Left lobe of liver (tissue), 2 donors: ENCODE results near the gene MPZL3. TPM values are rescaled to one million over a fixed set of nuclear protein-coding genes. Genes with fewer than 3 reads are reported as not detected.

Experiments
- ATAC-seq: fragments of 200-7000 bp; cut with Tn5 transposase; one replicate; pipeline ENCODE4 v1.9.1; 2020; ENCODE audit warnings: mild to moderate bottlenecking, moderate library complexity
- DNase-seq: peaks from one replicate; pipeline ENCODE4 v3.0.0-alpha.2; 2020; ENCODE audit warnings: low spot score
- total RNA-seq: library from RNA; stranded (reverse); gene quantifications from one replicate; pipeline ENCODE4 v1.2.1, GENCODE V29; 2021
- donor health status: DM: no; HTN: no; CAD: no; lungs with moderate emphysema.
- donor health status: DM: no; HTN: yes; CAD: no.

MPZL3 gene
- total RNA-seq, 1 donor from 2014 or later, result 5.8 TPM

GRCh38 chr11:118214210-118214914, 37.8 kb downstream of the MPZL3 start:
- peak; percentile 17 for ATAC-seq
- DNase-seq, result no peak

GRCh38 chr11:118213781-118214180, 38.4 kb downstream of the MPZL3 start:
- DNase-seq (no peak), ATAC-seq (peak; percentile 11)

GRCh38 chr11:118213201-118213600, 39.0 kb downstream of the MPZL3 start:
- ATAC-seq (no peak), DNase-seq (no peak)

GRCh38 chr11:118212781-118213191, 39.4 kb downstream of the MPZL3 start:
- no peak for DNase-seq
- ATAC-seq, result peak; percentile 34

- DNase-seq (peak; percentile 78), ATAC-seq (peak; percentile 91)
Measured at GRCh38 chr11:118212131-118212725, 39.9 kb downstream of the MPZL3 start.

- DNase-seq (no peak), ATAC-seq (no peak)
Measured at GRCh38 chr11:118211006-118211405, 41.2 kb downstream of the MPZL3 start.

GRCh38 chr11:118210323-118210722, 41.8 kb downstream of the MPZL3 start:
- ATAC-seq, result no peak
- no peak for DNase-seq

- ATAC-seq (no peak), DNase-seq (no peak)
Measured at GRCh38 chr11:118209033-118209432, 43.1 kb downstream of the MPZL3 start.

- no peak for ATAC-seq
Measured at GRCh38 chr11:118207079-118207478, 45.1 kb downstream of the MPZL3 start.

GRCh38 chr11:118206391-118207031, 45.7 kb downstream of the MPZL3 start:
- ATAC-seq (no peak), DNase-seq (no peak)

More at GRCh38 chr11:118207079-118207478, 45.1 kb downstream of the MPZL3 start:
- no peak for DNase-seq

GRCh38 chr11:118205606-118206378, 46.4 kb downstream of the MPZL3 start:
- no peak for DNase-seq
- ATAC-seq, result peak; percentile 29

- ATAC-seq, result peak; percentile 87
- DNase-seq, result peak; percentile 91
Measured at GRCh38 chr11:118202599-118203422, 49.4 kb downstream of the MPZL3 start.

- ATAC-seq, result peak; percentile 54
- DNase-seq, result no peak
Measured at GRCh38 chr11:118201966-118202365, 50.2 kb downstream of the MPZL3 start.

- ATAC-seq, result no peak
Measured at GRCh38 chr11:118200901-118201680, 51.1 kb downstream of the MPZL3 start.

GRCh38 chr11:118200497-118200896, 51.7 kb downstream of the MPZL3 start:
- ATAC-seq, result no peak

More at GRCh38 chr11:118200901-118201680, 51.1 kb downstream of the MPZL3 start:
- no peak for DNase-seq

GRCh38 chr11:118199135-118199534, 53.0 kb downstream of the MPZL3 start:
- DNase-seq, result peak; percentile 63
- peak; percentile 41 for ATAC-seq

More at GRCh38 chr11:118200497-118200896, 51.7 kb downstream of the MPZL3 start:
- no peak for DNase-seq

GRCh38 chr11:118198370-118198769, 53.8 kb downstream of the MPZL3 start:
- DNase-seq, result peak; percentile 79

GRCh38 chr11:118194835-118195627, 57.1 kb downstream of the MPZL3 start:
- ATAC-seq, result peak; percentile 86
- peak; percentile 95 for DNase-seq

More at GRCh38 chr11:118198370-118198769, 53.8 kb downstream of the MPZL3 start:
- ATAC-seq, result peak; percentile 58
